GM12891 (cell line): ENCODE results near the gene ABCA9.
"Not testable (repeated sequence)": the region's sequence is repeated elsewhere in the genome, so short reads cannot be mapped to it uniquely, and the experiment has no call there.

Source experiments
- DNase-seq: peaks from one replicate; pipeline ENCODE4 v3.0.0; 2011; ENCODE audit warnings: low spot score; ENCODE audit not compliant: insufficient read length
- FAIRE-seq: peaks from 2 replicates; lab custom pipeline; 2011; peaks lifted over from hg19 to GRCh38; lab: Jason Lieb, UNC
- PAX5 ChIP-seq: IDR thresholded peaks from 2 replicates; pipeline ENCODE4 v1.6.1; 2011; ENCODE audit warnings: low read length, moderate library complexity, mild to moderate bottlenecking; ENCODE audit not compliant: insufficient read depth, severe bottlenecking
- POLR2A ChIP-seq: IDR thresholded peaks from 2 replicates; pipeline ENCODE4 v1.6.1; 2011; ENCODE audit warnings: low read depth, low read length, control low read depth
- POLR2AphosphoS5 ChIP-seq: IDR thresholded peaks from 2 replicates; pipeline ENCODE4 v1.6.1; 2011; ENCODE audit warnings: low read depth, low read length, control low read depth
- POU2F2 ChIP-seq: IDR thresholded peaks from 2 replicates; pipeline ENCODE4 v1.6.1; 2011; ENCODE audit warnings: low read depth, mild to moderate bottlenecking, control low read depth, low read length, moderate library complexity
- SPI1 ChIP-seq: IDR thresholded peaks from 2 replicates; pipeline ENCODE4 v1.6.1; 2011; ENCODE audit warnings: low read depth, low read length, control low read depth
- TAF1 ChIP-seq: IDR thresholded peaks from 2 replicates; pipeline ENCODE4 v1.6.1; 2011; ENCODE audit warnings: low read depth, low read length, control low read depth

ABCA9 gene

GRCh38 chr17:69031839-69032238 lies 28.9 kb downstream of the ABCA9 start:
- no peak for TF ChIP-seq POU2F2
- TF ChIP-seq PAX5, result no peak
- TF ChIP-seq TAF1, result no peak
- TF ChIP-seq POLR2A, result no peak
- TF ChIP-seq POLR2AphosphoS5, result no peak
- no peak for TF ChIP-seq SPI1
- FAIRE-seq, result no peak

DNA sequence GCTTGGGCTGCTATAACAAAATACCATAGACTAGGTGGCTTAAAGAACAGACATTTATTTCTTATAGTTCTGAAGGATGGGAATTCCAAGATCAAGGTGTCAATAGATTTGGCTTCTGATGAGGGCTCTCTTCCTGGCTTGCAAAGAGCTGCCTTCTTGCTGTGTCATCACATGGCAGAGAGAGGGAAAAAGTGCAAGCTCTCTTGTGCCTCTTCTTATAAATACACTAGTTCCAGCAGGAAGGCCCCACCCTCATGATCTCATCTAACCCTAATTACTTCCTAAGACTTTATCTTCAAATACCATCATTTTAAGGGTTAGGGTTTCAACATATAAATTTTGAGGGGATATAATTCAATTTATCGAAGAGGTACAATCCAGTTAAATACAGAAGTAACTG lies 30.6 kb downstream of the ABCA9 start:
- DNase-seq (no peak), FAIRE-seq (no peak)
- no peak for TF ChIP-seq TAF1
- TF ChIP-seq POLR2A, result no peak
- TF ChIP-seq SPI1, result no peak
- TF ChIP-seq POLR2AphosphoS5, result no peak
- TF ChIP-seq PAX5, result no peak

More at GRCh38 chr17:69031839-69032238, 28.9 kb downstream of the ABCA9 start:
- DNase-seq, result no peak

DNA sequence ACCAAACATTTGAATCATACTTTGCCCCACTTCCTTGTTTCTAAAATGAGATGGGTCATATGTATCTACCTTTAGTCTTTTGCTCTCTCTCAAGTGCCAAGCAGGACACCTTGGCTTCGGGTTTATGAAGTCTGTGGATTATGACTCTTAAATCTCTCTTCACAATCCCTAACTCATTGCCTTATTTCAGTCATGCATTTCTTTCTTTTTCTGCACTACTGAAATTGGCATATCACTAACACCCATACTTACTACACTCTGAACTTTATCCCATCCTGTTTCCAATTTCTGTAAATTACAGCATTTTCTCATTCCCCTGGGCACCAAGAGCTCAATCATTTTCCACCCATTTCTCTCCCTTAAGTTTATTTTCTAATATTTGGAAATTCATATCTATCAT lies 42.0 kb downstream of the ABCA9 start:
- no peak for DNase-seq
- FAIRE-seq, result no peak
- TF ChIP-seq SPI1, result no peak
- no peak for TF ChIP-seq POU2F2
- TF ChIP-seq TAF1, result no peak
- TF ChIP-seq POLR2A, result no peak
- no peak for TF ChIP-seq PAX5
- no peak for TF ChIP-seq POLR2AphosphoS5

GRCh38 chr17:69018022-69018615 lies 42.6 kb downstream of the ABCA9 start:
- DNase-seq (no peak), FAIRE-seq (no peak)
- no peak for TF ChIP-seq TAF1
- no peak for TF ChIP-seq PAX5
- no peak for TF ChIP-seq POU2F2
- TF ChIP-seq POLR2A, result no peak
- TF ChIP-seq SPI1, result no peak
- no peak for TF ChIP-seq POLR2AphosphoS5

DNA sequence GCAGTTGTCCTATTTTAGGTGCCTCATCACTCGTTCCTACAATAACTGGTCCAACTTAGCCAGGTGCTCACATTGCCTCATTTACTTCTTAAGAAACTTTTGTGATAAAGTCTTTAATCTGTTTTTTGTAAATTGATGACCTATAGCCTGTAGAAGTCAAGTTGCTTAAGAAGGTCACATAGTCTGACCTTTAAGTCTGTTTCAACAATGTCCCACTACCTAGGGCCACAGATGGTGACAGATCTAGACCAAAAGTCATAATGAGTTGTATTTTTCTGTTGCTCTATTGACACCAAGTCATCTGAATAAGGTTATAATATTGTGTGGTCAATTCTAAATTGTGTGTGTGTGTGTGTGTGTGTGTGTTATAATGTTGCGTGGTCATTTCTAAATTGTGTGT lies 45.1 kb downstream of the ABCA9 start:
- no peak for FAIRE-seq
- DNase-seq, result no peak
- TF ChIP-seq POLR2A (no peak), PAX5 (no peak), TAF1 (no peak), SPI1 (no peak), POU2F2 (no peak), POLR2AphosphoS5 (no peak)

GRCh38 chr17:69012895-69013805 lies 47.6 kb downstream of the ABCA9 start:
- FAIRE-seq (no peak), DNase-seq (no peak)
- TF ChIP-seq TAF1, result no peak
- TF ChIP-seq SPI1, result no peak
- TF ChIP-seq POLR2AphosphoS5, result no peak
- TF ChIP-seq POU2F2, result no peak
- TF ChIP-seq PAX5, result no peak
- TF ChIP-seq POLR2A, result no peak

DNA sequence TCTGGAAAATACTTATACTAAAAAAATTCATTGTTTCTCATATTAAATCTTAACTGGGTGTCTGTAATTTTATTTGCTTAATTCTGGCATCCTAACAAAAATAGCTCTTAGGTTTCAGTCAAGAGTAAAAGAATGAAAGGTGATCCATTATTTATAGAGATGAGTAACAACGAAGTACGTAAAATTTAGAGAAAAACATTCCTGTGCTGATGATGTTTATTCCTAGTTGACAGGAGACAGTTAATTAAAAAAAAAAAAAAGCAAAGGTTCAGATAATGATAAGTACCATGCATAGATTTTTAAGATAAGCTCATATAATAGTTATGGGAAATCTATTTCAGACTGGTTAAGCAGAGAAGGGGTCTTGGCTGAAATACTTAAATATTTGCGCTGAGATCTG lies 50.8 kb downstream of the ABCA9 start:
- TF ChIP-seq TAF1 (no peak), POLR2A (no peak), POU2F2 (no peak), POLR2AphosphoS5 (no peak), SPI1 (no peak), PAX5 (no peak)
- DNase-seq, result no peak
- FAIRE-seq, result no peak

DNA sequence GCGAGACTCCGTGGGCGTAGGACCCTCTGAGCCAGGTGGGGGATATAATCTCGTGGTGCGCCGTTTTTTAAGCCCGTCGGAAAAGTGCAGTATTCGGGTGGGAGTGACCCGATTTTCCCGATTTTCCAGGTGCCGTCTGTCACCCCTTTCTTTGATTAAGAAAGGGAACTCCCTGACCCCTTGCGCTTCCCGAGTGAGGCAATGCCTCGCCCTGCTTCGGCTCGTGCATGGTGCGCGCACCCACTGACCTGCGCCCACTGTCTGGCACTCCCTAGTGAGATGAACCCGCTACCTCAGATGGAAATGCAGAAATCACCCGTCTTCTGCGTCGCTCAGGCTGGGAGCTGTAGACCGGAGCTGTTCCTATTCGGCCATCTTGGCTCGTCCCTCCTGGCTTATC lies 56.0 kb downstream of the ABCA9 start:
- not testable (repeated sequence) for FAIRE-seq, DNase-seq

- DNase-seq, FAIRE-seq: not testable (repeated sequence)
Measured at GRCh38 chr17:68999743-69000142, 61.0 kb downstream of the ABCA9 start.

DNA sequence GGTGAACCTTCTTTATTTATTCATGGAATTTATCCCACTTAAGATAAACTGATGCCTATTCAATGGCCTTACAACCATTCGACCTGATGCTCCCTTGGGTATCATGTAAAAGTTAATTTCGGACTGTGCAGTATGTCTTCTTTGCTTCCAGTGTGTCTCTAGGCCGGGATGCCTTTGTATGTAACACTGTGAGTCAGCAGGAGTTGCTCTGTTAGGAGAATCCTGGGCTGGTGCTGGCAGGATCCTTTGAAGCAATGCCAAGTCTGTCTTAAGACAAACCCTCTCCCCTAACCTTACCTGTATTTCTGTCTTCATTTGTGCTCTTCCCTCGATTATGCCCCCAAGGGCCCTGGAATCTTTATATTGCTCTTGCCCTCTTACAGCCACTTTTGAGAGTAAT lies 67.6 kb downstream of the ABCA9 start:
- TF ChIP-seq POLR2A, result no peak
- TF ChIP-seq TAF1, result no peak
- TF ChIP-seq POU2F2, result no peak
- no peak for TF ChIP-seq PAX5
- TF ChIP-seq SPI1, result no peak
- TF ChIP-seq POLR2AphosphoS5, result no peak
- DNase-seq (no peak), FAIRE-seq (no peak)

DNA sequence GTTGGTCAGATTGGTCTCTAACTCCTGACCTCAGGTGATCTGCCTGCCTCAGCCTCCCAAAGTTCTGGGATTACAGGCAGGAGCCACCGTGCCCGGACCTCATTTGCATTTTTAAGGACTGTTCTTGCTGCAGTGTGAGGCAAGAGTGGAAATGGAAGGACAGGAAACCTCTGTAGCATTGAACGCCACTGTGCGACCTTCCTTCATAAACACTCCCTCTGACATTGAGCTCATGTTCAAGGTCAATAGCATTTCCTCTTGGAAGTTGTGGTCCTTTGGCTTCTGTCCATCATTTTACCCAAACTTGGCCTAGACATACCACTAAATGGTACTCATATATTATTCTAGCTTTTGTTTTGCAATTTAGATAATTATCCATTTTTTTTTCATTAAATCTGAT lies 72.8 kb downstream of the ABCA9 start:
- FAIRE-seq (no peak), DNase-seq (no peak)
- no peak for TF ChIP-seq TAF1
- TF ChIP-seq SPI1, result no peak
